Neural crest cell (in vitro differentiated cells): ENCODE data around the gene RALY. TPM values are rescaled to one million over a fixed set of nuclear protein-coding genes. Genes with fewer than 3 reads are reported as not detected.

Experiments
- DNase-seq: peaks from one replicate; pipeline ENCODE4 v3.0.0; 2021; ENCODE audit warnings: low read depth, mixed read lengths, low spot score
- H3K27ac Mint-ChIP-seq: one replicate; pipeline ENCODE4 v1.8.0; 2021; ENCODE audit warnings: mild to moderate bottlenecking, mixed read lengths; ENCODE audit not compliant: unreplicated experiment
- H3K27me3 Mint-ChIP-seq: 2 replicates; pipeline ENCODE4 v1.8.0; 2021; ENCODE audit warnings: low read depth, mild to moderate bottlenecking, mixed read lengths
- H3K36me3 Mint-ChIP-seq: 2 replicates; pipeline ENCODE4 v1.8.0; 2021; ENCODE audit warnings: low read depth, mild to moderate bottlenecking, mixed read lengths
- H3K4me1 Mint-ChIP-seq: 2 replicates; pipeline ENCODE4 v1.8.0; 2021; ENCODE audit warnings: mixed read lengths
- H3K4me3 Mint-ChIP-seq: one replicate; pipeline ENCODE4 v1.8.0; 2021; ENCODE audit warnings: mild to moderate bottlenecking, mixed read lengths
- H3K9me3 Mint-ChIP-seq: 2 replicates; pipeline ENCODE4 v1.8.0; 2021; ENCODE audit warnings: mixed read lengths
- total RNA-seq: library from RNA; stranded (reverse); gene quantifications from 2 replicates; pipeline ENCODE4 v1.2.1, GENCODE V29; 2021
- TF ChIP-seq, protein P1 (sequence below): fragments of 200-600 bp; sonication (generic); conservative IDR thresholded peaks from 2 replicates; pipeline ENCODE4 v1.5.0; 2021; ENCODE audit warnings: antibody characterized with exemption, mild to moderate bottlenecking

RALY gene
- total RNA-seq, 1 donor from 2014 or later = 313 TPM

DNA sequence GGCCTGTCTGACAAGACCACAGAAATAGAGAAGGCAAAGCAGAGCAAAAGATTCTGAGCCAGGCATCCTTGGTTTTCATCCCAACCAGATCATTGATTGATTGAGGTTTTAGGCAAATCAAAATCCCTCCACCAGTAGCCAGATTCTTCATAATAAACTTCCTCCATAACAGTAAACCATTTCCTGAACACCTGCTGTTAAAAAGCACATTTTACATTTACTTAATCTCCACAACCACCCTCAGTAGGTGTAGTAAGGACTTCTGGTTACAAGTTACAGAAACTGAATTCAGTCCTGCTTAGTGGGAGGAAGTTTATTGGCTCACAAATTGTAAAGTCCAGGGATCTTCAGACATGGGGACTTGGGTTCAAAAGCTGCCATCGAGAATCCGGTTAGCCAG lies 90.1 kb downstream of the RALY start:
- no peak overlapping the region for H3K27ac Mint-ChIP-seq
- TF ChIP-seq, protein P1, sequence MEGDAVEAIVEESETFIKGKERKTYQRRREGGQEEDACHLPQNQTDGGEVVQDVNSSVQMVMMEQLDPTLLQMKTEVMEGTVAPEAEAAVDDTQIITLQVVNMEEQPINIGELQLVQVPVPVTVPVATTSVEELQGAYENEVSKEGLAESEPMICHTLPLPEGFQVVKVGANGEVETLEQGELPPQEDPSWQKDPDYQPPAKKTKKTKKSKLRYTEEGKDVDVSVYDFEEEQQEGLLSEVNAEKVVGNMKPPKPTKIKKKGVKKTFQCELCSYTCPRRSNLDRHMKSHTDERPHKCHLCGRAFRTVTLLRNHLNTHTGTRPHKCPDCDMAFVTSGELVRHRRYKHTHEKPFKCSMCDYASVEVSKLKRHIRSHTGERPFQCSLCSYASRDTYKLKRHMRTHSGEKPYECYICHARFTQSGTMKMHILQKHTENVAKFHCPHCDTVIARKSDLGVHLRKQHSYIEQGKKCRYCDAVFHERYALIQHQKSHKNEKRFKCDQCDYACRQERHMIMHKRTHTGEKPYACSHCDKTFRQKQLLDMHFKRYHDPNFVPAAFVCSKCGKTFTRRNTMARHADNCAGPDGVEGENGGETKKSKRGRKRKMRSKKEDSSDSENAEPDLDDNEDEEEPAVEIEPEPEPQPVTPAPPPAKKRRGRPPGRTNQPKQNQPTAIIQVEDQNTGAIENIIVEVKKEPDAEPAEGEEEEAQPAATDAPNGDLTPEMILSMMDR = no peak

DNA sequence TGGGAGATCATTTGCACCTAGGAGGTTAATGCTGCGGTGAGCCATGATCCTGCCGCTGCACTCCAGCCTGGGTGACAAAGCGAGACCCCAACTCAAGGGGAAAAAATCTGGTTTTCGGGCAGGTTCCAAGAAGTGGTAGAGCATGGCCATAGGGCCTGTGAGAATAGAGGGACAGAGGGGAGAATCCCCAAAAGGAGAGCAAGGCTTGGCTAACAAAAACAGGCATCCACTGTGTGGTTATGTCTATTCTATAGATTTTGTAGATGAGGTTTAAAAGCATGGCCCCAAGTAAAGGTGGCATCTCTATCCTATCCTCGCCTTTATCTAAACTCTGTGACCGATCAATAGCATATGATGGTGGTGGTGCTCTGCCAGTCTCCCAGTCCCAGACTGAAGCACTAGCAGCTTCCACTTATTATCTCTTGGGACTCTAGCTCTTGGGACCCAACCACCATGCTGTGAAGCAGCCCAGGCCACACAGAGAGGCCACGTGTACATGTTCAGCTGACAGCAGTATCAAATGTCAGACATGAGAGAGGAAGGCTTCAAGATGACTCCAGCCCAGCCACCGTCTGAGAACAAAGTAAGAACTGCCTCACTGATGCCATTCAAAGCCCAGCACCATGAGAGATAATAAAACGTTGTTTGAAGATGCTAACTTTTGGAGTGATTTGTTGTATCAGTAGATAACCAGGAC lies 90.7 kb downstream of the RALY start:
- Mint-ChIP-seq H3K27me3 (peaks cover 2% of the 10 kb centered on the region), H3K27ac (no peak overlapping the region), H3K4me1 (peaks cover 4% of the 10 kb centered on the region), H3K9me3 (no peaks in the 10 kb centered on the region), H3K36me3 (peaks cover 39% of the 10 kb centered on the region), H3K4me3 (peak overlapping the region; percentile 14)
- TF ChIP-seq, protein P1 = no peak
- DNase-seq = no peak

More for the DNA sequence above, 90.1 kb downstream of the RALY start:
- DNase-seq = no peak
- H3K9me3 Mint-ChIP-seq = no peaks in the 10 kb centered on the region
- peaks cover 2% of the 10 kb centered on the region for H3K27me3 Mint-ChIP-seq
- peaks cover 4% of the 10 kb centered on the region for H3K4me1 Mint-ChIP-seq
- H3K36me3 Mint-ChIP-seq = peaks cover 36% of the 10 kb centered on the region
- H3K4me3 Mint-ChIP-seq = no peak overlapping the region

DNA sequence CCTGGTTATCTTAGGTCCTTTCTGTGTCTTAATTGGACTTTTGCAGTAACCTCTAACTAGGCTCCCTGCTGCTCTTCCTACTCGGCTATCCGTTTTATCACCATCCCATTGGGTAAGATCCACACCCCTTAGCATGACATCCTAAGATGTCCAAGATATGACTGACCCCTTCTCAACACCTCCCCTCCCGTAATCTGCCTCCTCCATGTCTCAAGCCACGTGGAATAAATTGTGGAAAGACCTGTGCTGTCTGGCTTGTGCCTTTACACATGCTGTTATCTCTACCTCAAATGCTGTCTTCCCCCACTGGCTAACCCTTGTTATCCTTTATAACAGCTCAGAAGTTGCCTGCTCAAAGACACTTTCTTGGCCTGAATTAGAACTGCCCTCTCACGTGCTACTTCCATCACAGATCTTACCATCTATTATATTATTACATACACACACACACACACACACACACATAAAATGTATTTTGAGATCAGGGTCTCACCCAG lies 91.9 kb downstream of the RALY start:
- Mint-ChIP-seq H3K27me3 (peaks cover 2% of the 10 kb centered on the region), H3K9me3 (no peaks in the 10 kb centered on the region), H3K4me1 (peaks cover 4% of the 10 kb centered on the region), H3K27ac (no peak overlapping the region), H3K36me3 (peaks cover 42% of the 10 kb centered on the region), H3K4me3 (no peak overlapping the region)
- no peak for DNase-seq
- TF ChIP-seq, protein P1 = no peak

DNA sequence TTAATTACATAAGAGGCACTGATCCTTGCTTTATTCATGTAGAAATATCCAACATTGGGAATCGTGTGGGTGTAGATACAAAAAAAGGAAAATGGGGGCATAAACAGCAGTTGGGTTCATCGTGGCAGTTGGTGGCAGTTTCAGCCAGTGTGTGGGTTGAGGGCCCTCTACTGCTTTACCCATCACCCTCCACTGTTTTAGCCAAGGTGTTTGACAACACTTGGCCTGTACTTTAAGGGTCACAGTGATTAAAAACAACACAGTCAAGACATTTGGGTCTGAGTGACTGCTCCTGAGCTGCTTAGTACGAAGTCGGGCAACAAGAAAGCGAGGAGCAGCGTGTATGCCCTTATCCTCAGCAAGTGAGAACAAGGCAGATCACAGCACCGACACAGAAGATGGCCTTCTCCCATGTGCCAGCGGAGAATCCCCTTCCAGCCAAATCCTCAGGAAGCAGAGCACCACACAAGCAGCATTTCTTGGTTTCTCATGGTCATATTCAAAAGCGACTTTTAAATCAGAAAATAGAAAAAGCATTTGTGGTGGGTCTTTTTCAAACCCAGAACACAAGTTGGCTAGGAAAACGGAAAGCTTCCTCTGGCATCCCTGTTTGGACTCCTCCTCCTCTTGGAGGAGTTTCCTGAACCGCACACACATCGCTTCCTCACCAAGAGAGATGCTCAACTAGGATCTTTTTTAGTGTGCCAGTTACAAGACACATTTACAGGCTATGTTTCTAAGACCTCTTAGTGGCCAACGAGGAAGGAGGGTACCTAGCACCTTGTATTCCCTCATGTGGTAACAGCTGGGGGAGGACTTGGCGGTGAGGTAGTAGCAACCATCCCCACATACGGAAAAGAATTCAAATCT lies 94.8 kb downstream of the RALY start:
- Mint-ChIP-seq H3K4me3 (peak overlapping the region; percentile 35), H3K27me3 (peaks cover 2% of the 10 kb centered on the region), H3K9me3 (no peaks in the 10 kb centered on the region), H3K4me1 (peaks cover 4% of the 10 kb centered on the region), H3K36me3 (peaks cover 51% of the 10 kb centered on the region), H3K27ac (peak overlapping the region; percentile 52)
- DNase-seq = no peak
- TF ChIP-seq, protein P1 = no peak

DNA sequence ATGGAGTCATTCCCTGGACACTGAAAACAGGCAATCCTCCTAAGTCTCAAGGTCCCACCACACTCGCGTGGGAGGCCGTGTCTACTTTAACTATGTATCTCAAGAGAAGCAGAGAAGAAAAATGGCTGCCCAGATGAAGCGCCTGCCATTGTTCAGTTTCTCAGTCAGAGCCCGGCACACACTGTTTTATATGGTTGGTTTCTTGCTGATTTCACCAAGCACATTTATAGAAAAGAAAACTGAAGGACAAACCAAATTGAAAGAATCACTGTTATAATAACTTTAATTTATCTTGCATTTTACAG lies 95.4 kb downstream of the RALY start:
- peak overlapping the region; percentile 35 for H3K4me3 Mint-ChIP-seq
- no peak for DNase-seq
- H3K27me3 Mint-ChIP-seq = peaks cover 2% of the 10 kb centered on the region
- TF ChIP-seq, protein P1 = no peak
- H3K27ac Mint-ChIP-seq = no peak overlapping the region
- H3K9me3 Mint-ChIP-seq = no peaks in the 10 kb centered on the region
- peaks cover 4% of the 10 kb centered on the region for H3K4me1 Mint-ChIP-seq
- H3K36me3 Mint-ChIP-seq = peaks cover 53% of the 10 kb centered on the region
